Measurements from ENCODE around the gene FARP2.

GRCh38 chr2:241321033-241321432, 35.1 kb upstream of the FARP2 start:
- TF ChIP-seq CTCF (IDR thresholded peaks at IDR 0.05; ENCODE audit: low read depth, low read length, missing input control) (no peak), HNF4A (conservative IDR thresholded peaks at IDR 0.05) (no peak), MAX (IDR thresholded peaks at IDR 0.05) (no peak), GABPA (IDR thresholded peaks at IDR 0.05 in 1 of 2, conservative IDR thresholded peaks at IDR 0.05 in 1 of 2) (no peak), RAD21 (IDR thresholded peaks at IDR 0.05) (no peak), RXRA (IDR thresholded peaks at IDR 0.05) (no peak), ZBTB33 (IDR thresholded peaks at IDR 0.05) (no peak), EGR1 (IDR thresholded peaks at IDR 0.05; ENCODE audit: low read depth in 2 of 2) (no peak), SP1 (IDR thresholded peaks at IDR 0.05) (no peak), JUND (IDR thresholded peaks at IDR 0.05) (no peak), NR2F2 (IDR thresholded peaks at IDR 0.05) (no peak), YY1 (IDR thresholded peaks at IDR 0.05) (no peak), TAF1 (conservative IDR thresholded peaks at IDR 0.05) (no peak)
- TF ChIP-seq, protein P1, sequence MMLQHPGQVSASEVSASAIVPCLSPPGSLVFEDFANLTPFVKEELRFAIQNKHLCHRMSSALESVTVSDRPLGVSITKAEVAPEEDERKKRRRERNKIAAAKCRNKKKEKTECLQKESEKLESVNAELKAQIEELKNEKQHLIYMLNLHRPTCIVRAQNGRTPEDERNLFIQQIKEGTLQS (IDR thresholded peaks at IDR 0.05), result no peak

All from liver (tissue), 3 donors.